ENCODE results near the gene USP54. TPM values are rescaled to one million over a fixed set of nuclear protein-coding genes. Genes with fewer than 3 reads are reported as not detected.
A peak's percentile ranks its signal among the peaks of the same experiment; 100 is the strongest.

Gene USP54
- polyA plus RNA-seq, 1 of the 3 experiments (the other 2 are of a cell fraction) = 6.5 TPM

GRCh38 chr10:73509695-73510094 is 81.4 kb downstream of the USP54 start:
- no peaks in the 10 kb centered on the region for H4K20me1 ChIP-seq (ENCODE audit: insufficient read depth)
- no peaks in the 10 kb centered on the region for H3K9me2 ChIP-seq
- ChIA-PET POLR2A (no interaction called here), CTCF (interaction anchor here (0.5 to 1.2 kb wide), 2 partner anchors 134 to 351 kb away, joined by 3 to 5 read pairs; no protein-coding TSS in a partner anchor)
- WGBS (ENCODE audit: low lambda C conversion rate) = 96% methylated on average over 5 of the region's 5 CpGs
- H3K4me3 ChIP-seq (ENCODE audit: low read depth in 2 of 2, low read length in 1 of 2) = no peak overlapping the region
- H3K27me3 ChIP-seq (ENCODE audit: insufficient read depth) = no peaks in the 10 kb centered on the region
- H3K4me2 ChIP-seq = no peak overlapping the region
- H3K9me3 ChIP-seq = no peaks in the 10 kb centered on the region
- no peak overlapping the region for H3K9ac ChIP-seq
- no peak for DNase-seq
- H3F3A ChIP-seq (replicated peaks; ENCODE audit: insufficient read depth) = peaks cover 10% of the 10 kb centered on the region
- H2AFZ ChIP-seq (ENCODE audit: low read depth) = no peak overlapping the region
- no peak overlapping the region for H3K27ac ChIP-seq (ENCODE audit: low read depth in 2 of 2, low read length in 1 of 2)
- H3K36me3 ChIP-seq (replicated peaks in 1 of 2; ENCODE audit: control insufficient read depth in 1 of 2, insufficient read depth in 2 of 2, low read length in 1 of 2) = peaks cover 0 to 4% of the 10 kb centered on the region in 2 experiments
- no peaks in the 10 kb centered on the region for H3K4me1 ChIP-seq (ENCODE audit: control insufficient read depth in 1 of 2, insufficient read depth in 2 of 2, low read depth in 1 of 2, low read length in 1 of 2)
- TF ChIP-seq NFIC (IDR thresholded peaks at IDR 0.05; ENCODE audit: borderline replicate concordance) (no peak), CHD2 (IDR thresholded peaks at IDR 0.05; ENCODE audit: low read length, partially characterized antibody) (no peak), JUND (IDR thresholded peaks at IDR 0.05) (no peak), RFX5 (IDR thresholded peaks at IDR 0.05; ENCODE audit: low read length) (no peak)
- H3K79me2 ChIP-seq (ENCODE audit: insufficient read depth) = no peaks in the 10 kb centered on the region

- peaks cover 3 to 5% of the 10 kb centered on the region in 2 experiments for H3K36me3 ChIP-seq (replicated peaks in 1 of 2; ENCODE audit: control insufficient read depth in 1 of 2, insufficient read depth in 2 of 2, low read length in 1 of 2)
- peak overlapping the region in 1 of 2 experiments; percentile 39; a peak in 2 of 4 replicates for H3K27ac ChIP-seq (ENCODE audit: low read depth in 2 of 2, low read length in 1 of 2)
- H3K9me3 ChIP-seq = no peaks in the 10 kb centered on the region
- 0 out of 4 replicates have a peak, but pooled peaks cover 0 to under 1% of the 10 kb centered on the region in 2 experiments for H3K4me1 ChIP-seq (ENCODE audit: control insufficient read depth in 1 of 2, insufficient read depth in 2 of 2, low read depth in 1 of 2, low read length in 1 of 2)
- H3K27me3 ChIP-seq (ENCODE audit: insufficient read depth) = no peaks in the 10 kb centered on the region
- H4K20me1 ChIP-seq (ENCODE audit: insufficient read depth) = no peaks in the 10 kb centered on the region
- no peaks in the 10 kb centered on the region for H3K9me2 ChIP-seq
- no peaks in the 10 kb centered on the region for H3K79me2 ChIP-seq (ENCODE audit: insufficient read depth)
- TF ChIP-seq TCF12 (IDR thresholded peaks at IDR 0.05) (peak; percentile 78), JUND (IDR thresholded peaks at IDR 0.05) (0 out of 2 replicates have a peak, but pooled peaks have one; percentile 26), NFIC (IDR thresholded peaks at IDR 0.05; ENCODE audit: borderline replicate concordance) (no peak), FOSL2 (IDR thresholded peaks at IDR 0.05; ENCODE audit: borderline replicate concordance, low read depth) (peak; percentile 8; the same call in 1 of the 2 replicates), PBX3 (IDR thresholded peaks at IDR 0.05) (peak; percentile 53; the same call in 1 of the 2 replicates), EP300 (IDR thresholded peaks at IDR 0.05; ENCODE audit: borderline replicate concordance in 1 of 2, low read depth in 1 of 2, low read length in 1 of 2) (no peak)
- WGBS (ENCODE audit: low lambda C conversion rate) = 65% methylated on average over 1 of the region's 1 CpG
- no peak overlapping the region for H2AFZ ChIP-seq (ENCODE audit: low read depth)
- H3K4me2 ChIP-seq = no peak overlapping the region
- CTCF ChIA-PET = no interaction called here
- no peak overlapping the region for H3K9ac ChIP-seq
- POLR2A ChIA-PET = no interaction called here
- no peak for DNase-seq
- H3K4me3 ChIP-seq (ENCODE audit: low read depth in 2 of 2, low read length in 1 of 2) = no peak overlapping the region
- peaks cover 16% of the 10 kb centered on the region for H3F3A ChIP-seq (replicated peaks; ENCODE audit: insufficient read depth)
Observed at GRCh38 chr10:73506491-73506890, 84.7 kb downstream of the USP54 start.

- no peak for DNase-seq
- Histone ChIP-seq H3F3A (replicated peaks; ENCODE audit: insufficient read depth) (peaks cover 20% of the 10 kb centered on the region), H3K27ac (ENCODE audit: low read depth in 2 of 2, low read length in 1 of 2) (peak overlapping the region in 1 of 2 experiments; percentile 39; a peak in 2 of 4 replicates), H3K4me3 (ENCODE audit: low read depth in 2 of 2, low read length in 1 of 2) (no peak overlapping the region), H3K4me1 (ENCODE audit: control insufficient read depth in 1 of 2, insufficient read depth in 2 of 2, low read depth in 1 of 2, low read length in 1 of 2) (0 out of 4 replicates have a peak, but pooled peaks cover 0 to 5% of the 10 kb centered on the region in 2 experiments), H3K4me2 (no peak overlapping the region), H3K36me3 (replicated peaks in 1 of 2; ENCODE audit: control insufficient read depth in 1 of 2, insufficient read depth in 2 of 2, low read length in 1 of 2) (peaks cover 3 to 5% of the 10 kb centered on the region in 2 experiments), H3K79me2 (ENCODE audit: insufficient read depth) (no peaks in the 10 kb centered on the region), H3K9ac (no peak overlapping the region), H4K20me1 (ENCODE audit: insufficient read depth) (no peaks in the 10 kb centered on the region), H2AFZ (ENCODE audit: low read depth) (no peak overlapping the region), H3K27me3 (ENCODE audit: insufficient read depth) (no peaks in the 10 kb centered on the region), H3K9me3 (no peaks in the 10 kb centered on the region), H3K9me2 (no peaks in the 10 kb centered on the region)
- POLR2A ChIA-PET = no interaction called here
- TF ChIP-seq SMC3 (IDR thresholded peaks at IDR 0.05; ENCODE audit: low read depth, low read length) (no peak), FOSL2 (IDR thresholded peaks at IDR 0.05; ENCODE audit: borderline replicate concordance, low read depth) (no peak), ELF1 (IDR thresholded peaks at IDR 0.05) (no peak), FOXJ3 (CRISPR knock-in tag; IDR thresholded peaks at IDR 0.05) (no peak), YY1 (IDR thresholded peaks at IDR 0.05; ENCODE audit: low read depth) (no peak), FOXM1 (IDR thresholded peaks at IDR 0.05; ENCODE audit: low read depth) (no peak)
- CTCF ChIA-PET = no interaction called here
Observed at GRCh38 chr10:73506074-73506473, 85.1 kb downstream of the USP54 start.
